Sigmoid colon (tissue), 7 donors: Measurements from ENCODE around the gene SOX6. TPM values are rescaled to one million over a fixed set of nuclear protein-coding genes. Genes with fewer than 3 reads are reported as not detected.

Source experiments
- DNase-seq: peaks from one replicate; pipeline ENCODE4 v3.0.0-alpha.2; 2019
- H3K27ac ChIP-seq, 4 donors: fragments of 200-600 bp; sonication (generic); one replicate each; pipeline ENCODE4 v1.5.1; 2016 to 2019; ENCODE audit warnings: mild to moderate bottlenecking in 1 of 4
- H3K27me3 ChIP-seq, 3 donors: fragments of 200-600 bp; sonication (generic); one replicate each; pipeline ENCODE4 v1.5.1; 2019; ENCODE audit warnings: mild to moderate bottlenecking in 1 of 3
- H3K36me3 ChIP-seq, 4 donors: fragments of 200-600 bp; sonication (generic); one replicate each; pipeline ENCODE4 v1.5.1; 2016 to 2019
- H3K4me1 ChIP-seq, 4 donors: fragments of 200-600 bp; sonication (generic); one replicate each; pipeline ENCODE4 v1.5.1; 2017 to 2019
- H3K4me3 ChIP-seq, 4 donors: fragments of 200-600 bp; sonication (generic); one replicate each; pipeline ENCODE4 v1.5.1; 2017 to 2019; ENCODE audit warnings: mild to moderate bottlenecking in 2 of 4, moderate library complexity in 1 of 4
- H3K9me3 ChIP-seq, 4 donors: fragments of 200-600 bp in 3 of 4; sonication (generic) in 3 of 4; one replicate each; pipeline versions ENCODE4 v1.5.1 to v1.6.1; 2013 to 2019
- EP300 ChIP-seq, 4 donors: sonication (generic); formaldehyde crosslinking; IDR thresholded peaks; one replicate each; pipeline ENCODE4 v1.6.1; 2017; ENCODE audit warnings: antibody characterized with exemption in 4 of 4
- POLR2A ChIP-seq, 2 donors: fragments of 450-650 bp; IDR thresholded peaks; one replicate each; pipeline ENCODE4 v1.6.1; 2016; ENCODE audit warnings: antibody characterized with exemption in 2 of 2, mild to moderate bottlenecking in 2 of 2, moderate library complexity in 2 of 2
- POLR2AphosphoS5 ChIP-seq, 4 donors: sonication (generic); formaldehyde crosslinking; IDR thresholded peaks; one replicate each; pipeline ENCODE4 v1.6.1; 2017; ENCODE audit warnings: antibody characterized with exemption in 4 of 4
- WGBS, 2 donors: extraction: QIAGEN DNeasy Blood & Tissue Kit; methylation state at CpG; one replicate each; pipeline ENCODE4 v1.1.7; 2013; 5-methylcytosine and 5-hydroxymethylcytosine counted together
- intact Hi-C: fragments of 100-400 bp; cut with DNase I; formaldehyde crosslinking; loops from one replicate; pipeline ENCODE4 v1.15.1; 2023
- polyA plus RNA-seq, 3 donors: library from polyadenylated mRNA; stranded (reverse); fragments of 200-250 nt; gene quantifications; one replicate each; pipeline ENCODE4 v1.2.3, GENCODE V29; 2013
- total RNA-seq, 4 donors: library from RNA; depleted of rRNA; stranded (reverse); fragments of >200 nt; gene quantifications; one replicate each; pipeline ENCODE4 v1.1.0, GENCODE V29; 2016
- TF ChIP-seq, protein P1 (sequence below), 4 experiments: fragments of 450-650 bp in 3 of 4; fragments of 200-600 bp in 1 of 4; IDR thresholded peaks; one replicate each; pipeline ENCODE4 v1.5.1; 2016 to 2019; ENCODE audit warnings: antibody characterized with exemption in 4 of 4, mild to moderate bottlenecking in 3 of 4, moderate library complexity in 2 of 4
- donor health status: healthy with polysubstance abuse.
- donor health status: Bipolar disorder and iron deficiency.
- donor health status: healthy.

Gene SOX6
- total and polyA plus RNA-seq, 7 donors: 0.46 to 6.1 (median 1.7) TPM

DNA sequence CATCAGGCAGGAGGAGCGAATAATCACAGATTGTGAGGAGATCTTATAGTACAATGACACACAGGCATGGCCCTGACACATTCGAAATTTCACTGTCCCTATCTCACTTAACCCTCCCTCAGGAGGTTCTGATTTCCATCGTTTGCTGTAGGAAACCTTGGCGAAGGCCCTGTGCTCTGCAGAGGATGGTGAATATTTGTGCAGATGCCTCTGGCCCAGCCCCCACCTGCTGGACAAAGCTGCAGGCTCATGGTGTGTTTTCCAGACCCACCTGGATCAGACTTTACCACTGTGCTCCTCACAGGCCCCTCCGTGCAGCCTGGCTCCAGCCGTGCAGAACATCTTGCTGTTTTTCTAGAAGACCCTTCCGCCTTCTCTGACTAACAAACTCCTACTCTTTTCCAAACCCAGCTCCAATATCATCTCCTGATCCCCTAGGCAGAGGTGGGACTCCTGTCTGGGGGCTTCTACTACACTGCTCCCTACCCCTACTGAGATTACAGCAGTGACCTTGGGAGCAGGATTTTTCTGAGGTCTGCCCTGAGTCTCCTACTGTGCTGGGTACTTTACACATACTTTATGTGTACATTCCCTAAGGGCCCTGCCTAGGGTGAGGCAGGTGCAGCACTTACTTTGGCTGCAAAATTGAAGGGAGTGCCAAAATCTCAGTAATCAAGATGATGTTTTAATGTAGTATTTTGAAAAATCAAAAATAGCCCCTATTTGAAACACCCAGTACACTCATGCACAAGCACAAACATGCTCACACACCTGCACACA is 412.7 kb downstream of the SOX6 start:
- no peak for DNase-seq
- Histone ChIP-seq H3K4me1 (peaks cover 0 to under 1% (median 0%) of the 10 kb centered on the region in 4 donors), H3K9me3 (peaks cover 0 to 2% (median 0%) of the 10 kb centered on the region in 4 donors), H3K27ac (no peak overlapping the region), H3K27me3 (no peaks in the 10 kb centered on the region), H3K4me3 (no peak overlapping the region), H3K36me3 (no peaks in the 10 kb centered on the region)
- intact Hi-C loops: no loop called here
- TF ChIP-seq POLR2A (IDR thresholded peaks at IDR 0.05): no peak
- TF ChIP-seq, protein P1, sequence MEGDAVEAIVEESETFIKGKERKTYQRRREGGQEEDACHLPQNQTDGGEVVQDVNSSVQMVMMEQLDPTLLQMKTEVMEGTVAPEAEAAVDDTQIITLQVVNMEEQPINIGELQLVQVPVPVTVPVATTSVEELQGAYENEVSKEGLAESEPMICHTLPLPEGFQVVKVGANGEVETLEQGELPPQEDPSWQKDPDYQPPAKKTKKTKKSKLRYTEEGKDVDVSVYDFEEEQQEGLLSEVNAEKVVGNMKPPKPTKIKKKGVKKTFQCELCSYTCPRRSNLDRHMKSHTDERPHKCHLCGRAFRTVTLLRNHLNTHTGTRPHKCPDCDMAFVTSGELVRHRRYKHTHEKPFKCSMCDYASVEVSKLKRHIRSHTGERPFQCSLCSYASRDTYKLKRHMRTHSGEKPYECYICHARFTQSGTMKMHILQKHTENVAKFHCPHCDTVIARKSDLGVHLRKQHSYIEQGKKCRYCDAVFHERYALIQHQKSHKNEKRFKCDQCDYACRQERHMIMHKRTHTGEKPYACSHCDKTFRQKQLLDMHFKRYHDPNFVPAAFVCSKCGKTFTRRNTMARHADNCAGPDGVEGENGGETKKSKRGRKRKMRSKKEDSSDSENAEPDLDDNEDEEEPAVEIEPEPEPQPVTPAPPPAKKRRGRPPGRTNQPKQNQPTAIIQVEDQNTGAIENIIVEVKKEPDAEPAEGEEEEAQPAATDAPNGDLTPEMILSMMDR (IDR thresholded peaks at IDR 0.05): no peak
- TF ChIP-seq EP300 (IDR thresholded peaks at IDR 0.05): no peak
- TF ChIP-seq POLR2AphosphoS5 (IDR thresholded peaks at IDR 0.05): no peak
- WGBS, 2 donors: 78 to 87% methylated on average over 7 of the region's 7 CpGs

- DNase-seq: no peak
- WGBS, 2 donors: 96% methylated on average over 9 of the region's 9 CpGs
- H3K27me3 ChIP-seq: no peaks in the 10 kb centered on the region
- peaks cover 0 to 7% (median 4%) of the 10 kb centered on the region in 4 donors for H3K4me1 ChIP-seq
- intact Hi-C loops: no loop called here
- TF ChIP-seq POLR2AphosphoS5 (IDR thresholded peaks at IDR 0.05) (no peak), POLR2A (IDR thresholded peaks at IDR 0.05) (no peak), EP300 (IDR thresholded peaks at IDR 0.05) (no peak)
- TF ChIP-seq, protein P1 (IDR thresholded peaks at IDR 0.05): no peak
- H3K36me3 ChIP-seq: no peaks in the 10 kb centered on the region
- H3K4me3 ChIP-seq: no peak overlapping the region
- peaks cover 0 to 2% (median 0%) of the 10 kb centered on the region in 4 donors for H3K9me3 ChIP-seq
- no peak overlapping the region for H3K27ac ChIP-seq
These were observed 413.4 kb downstream of the SOX6 start for GRCh38 chr11:15942936-15943335.

DNA sequence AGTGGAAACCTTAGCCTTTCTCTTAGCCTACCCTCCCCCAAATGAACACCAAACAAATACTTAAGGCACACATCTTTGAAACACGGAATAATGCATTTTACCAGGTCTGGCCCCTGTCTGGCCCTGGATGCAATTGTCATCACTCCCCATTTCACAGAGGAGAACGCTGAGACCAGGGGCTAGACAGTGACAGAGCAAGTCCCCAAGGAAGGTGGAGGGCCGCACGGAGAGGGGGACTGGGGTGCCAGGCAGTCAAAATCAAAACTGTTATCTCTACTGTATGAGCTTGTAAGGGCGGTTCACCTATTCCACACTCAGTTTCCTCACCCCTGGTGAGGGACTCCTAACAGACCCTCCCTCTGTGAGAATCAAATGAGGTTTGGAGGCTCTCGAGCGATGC is 414.2 kb downstream of the SOX6 start:
- WGBS, 2 donors: 95 to 98% methylated on average over 7 of the region's 7 CpGs

DNA sequence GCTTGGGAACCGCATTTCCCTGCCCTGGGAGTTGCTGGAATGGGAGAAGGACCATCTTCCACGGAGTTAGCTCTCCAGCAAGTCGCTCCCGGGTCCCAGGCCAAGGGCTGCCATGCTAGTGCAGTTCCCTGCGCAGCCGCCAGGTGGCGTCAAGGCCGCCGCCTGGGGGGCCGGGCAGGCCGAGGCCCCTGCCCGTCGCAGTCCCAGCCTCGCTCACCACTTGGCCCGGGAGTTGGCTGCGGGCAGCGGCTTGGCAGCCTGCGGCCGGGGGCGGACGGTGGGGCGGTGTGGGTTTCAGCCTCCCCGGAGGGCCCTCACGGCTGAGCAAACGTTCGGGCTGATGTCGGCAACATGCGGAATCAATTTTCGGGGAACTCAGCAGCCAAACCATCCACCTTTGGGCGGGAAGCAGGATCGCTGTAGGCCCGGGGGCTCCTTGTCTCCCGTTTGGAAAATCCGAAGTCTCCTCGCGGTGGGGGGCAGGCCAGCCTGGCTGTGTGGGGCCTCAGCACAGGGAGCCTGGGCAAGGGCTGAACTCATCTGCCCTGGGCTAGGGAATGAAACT is 415.1 kb downstream of the SOX6 start:
- TF ChIP-seq, protein P1 (IDR thresholded peaks at IDR 0.05): peak in 2 of 4 experiments; percentile 40 to 65
- TF ChIP-seq POLR2AphosphoS5 (IDR thresholded peaks at IDR 0.05): no peak
- no peak overlapping the region for H3K4me3 ChIP-seq
- peaks cover 0 to 20% (median 13%) of the 10 kb centered on the region in 4 donors for H3K4me1 ChIP-seq
- no peaks in the 10 kb centered on the region for H3K9me3 ChIP-seq
- H3K36me3 ChIP-seq: no peaks in the 10 kb centered on the region
- no peak for DNase-seq
- no peak overlapping the region for H3K27ac ChIP-seq
- WGBS, 2 donors: 57 to 87% methylated on average over 36 of the region's 36 CpGs
- intact Hi-C loops: no loop called here
- no peaks in the 10 kb centered on the region for H3K27me3 ChIP-seq

More for the DNA sequence above, 414.2 kb downstream of the SOX6 start:
- peaks cover 0 to 2% (median 0%) of the 10 kb centered on the region in 4 donors for H3K9me3 ChIP-seq
- H3K4me1 ChIP-seq: peaks cover 0 to 15% (median 12%) of the 10 kb centered on the region in 4 donors
- TF ChIP-seq POLR2AphosphoS5 (IDR thresholded peaks at IDR 0.05) (no peak), EP300 (IDR thresholded peaks at IDR 0.05) (no peak), POLR2A (IDR thresholded peaks at IDR 0.05) (no peak)
- TF ChIP-seq, protein P1 (IDR thresholded peaks at IDR 0.05): no peak
- no peaks in the 10 kb centered on the region for H3K27me3 ChIP-seq
- no peak overlapping the region for H3K27ac ChIP-seq
- intact Hi-C loops: no loop called here
- no peak overlapping the region for H3K4me3 ChIP-seq
- H3K36me3 ChIP-seq: no peaks in the 10 kb centered on the region
- no peak for DNase-seq
